HepG2 (cell line): Measurements from ENCODE around the gene IL17F. TPM values are rescaled to one million over a fixed set of nuclear protein-coding genes. Genes with fewer than 3 reads are reported as not detected.

Experiments used
- ISL2 ChIP-seq: sonication (generic); formaldehyde crosslinking; IDR thresholded peaks from 2 replicates; pipeline ENCODE4 v1.5.0; 2020; ENCODE audit warnings: missing genetic modification reagents
- KDM4B ChIP-seq: sonication (generic); formaldehyde crosslinking; IDR thresholded peaks from 2 replicates; pipeline ENCODE4 v1.4.0; 2020; ENCODE audit warnings: missing genetic modification reagents
- MYNN ChIP-seq: sonication (generic); formaldehyde crosslinking; IDR thresholded peaks from 2 replicates; pipeline ENCODE4 v1.4.0; 2020; ENCODE audit warnings: mild to moderate bottlenecking, low read depth, missing genetic modification reagents
- PHF8 ChIP-seq: sonication (generic); formaldehyde crosslinking; IDR thresholded peaks from 2 replicates; pipeline ENCODE4 v1.5.0; 2020; ENCODE audit warnings: missing genetic modification reagents
- REL ChIP-seq: sonication (generic); formaldehyde crosslinking; conservative IDR thresholded peaks from 2 replicates; pipeline ENCODE4 v1.8.0; 2022; ENCODE audit warnings: mild to moderate bottlenecking, missing genetic modification reagents, moderate library complexity
- SMAD3 ChIP-seq: sonication (generic); formaldehyde crosslinking; IDR thresholded peaks from 2 replicates; pipeline ENCODE4 v1.4.0; 2020; ENCODE audit warnings: missing genetic modification reagents
- SP2 ChIP-seq: sonication (generic); formaldehyde crosslinking; IDR thresholded peaks from 2 replicates; pipeline ENCODE4 v1.5.1; 2020; ENCODE audit warnings: mild to moderate bottlenecking, missing genetic modification reagents
- ZNF496 ChIP-seq: sonication (generic); formaldehyde crosslinking; IDR thresholded peaks from 2 replicates; pipeline ENCODE4 v1.8.1; 2023; ENCODE audit warnings: mild to moderate bottlenecking, moderate library complexity, missing genetic modification reagents; ENCODE audit not compliant: insufficient replicate concordance
- ZNF530 ChIP-seq: sonication (generic); formaldehyde crosslinking; IDR thresholded peaks from 2 replicates; pipeline ENCODE4 v1.5.0; 2020; ENCODE audit warnings: low read depth, mild to moderate bottlenecking, missing genetic modification reagents
- ZNF607 ChIP-seq: sonication (generic); formaldehyde crosslinking; IDR thresholded peaks from 2 replicates; pipeline ENCODE4 v1.5.1; 2020; ENCODE audit warnings: missing genetic modification reagents, mild to moderate bottlenecking, borderline replicate concordance
- ZNF619 ChIP-seq: sonication (generic); formaldehyde crosslinking; IDR thresholded peaks from 2 replicates; pipeline ENCODE4 v1.4.0; 2020; ENCODE audit warnings: mild to moderate bottlenecking, missing genetic modification reagents
- polyA plus RNA-seq, 8 experiments: library from polyadenylated mRNA; depleted of rRNA in 3 of 8; stranded (reverse) in 7 of 8; unstranded in 1 of 8; fragments of >200 nt; fragmentation: Illumina TruSeq in 4 of 8; extraction: Trizol in 4 of 8; gene quantifications; 2 replicates each; pipeline versions ENCODE4 v1.2.1 to v1.2.3, GENCODE V29; 2011 to 2016; ENCODE audit warnings: low read depth in 4 of 8, missing spikeins in 1 of 8, mixed read lengths in 1 of 8; ENCODE audit not compliant: insufficient read depth in 1 of 8
- total RNA-seq, 5 experiments: library from RNA; depleted of rRNA; stranded (reverse); fragments of >200 nt; fragmentation: Illumina TruSeq; extraction: Trizol; gene quantifications; 2 replicates each; pipeline ENCODE4 v1.2.3, GENCODE V29; 2016; ENCODE audit warnings: low read depth in 1 of 5
- TF ChIP-seq, protein P1 (sequence below): IDR thresholded peaks from 2 replicates; pipeline ENCODE4 v1.6.1; 2018; ENCODE audit warnings: missing genetic modification reagents
- TF ChIP-seq, protein P2 (sequence below): sonication (generic); formaldehyde crosslinking; IDR thresholded peaks from 2 replicates; pipeline ENCODE4 v1.5.0; 2020; ENCODE audit warnings: missing genetic modification reagents, mild to moderate bottlenecking, borderline replicate concordance
- TF ChIP-seq, protein P3 (sequence below): sonication (generic); formaldehyde crosslinking; conservative IDR thresholded peaks from 2 replicates; pipeline ENCODE4 v1.4.0; 2020; ENCODE audit warnings: missing genetic modification reagents
- TF ChIP-seq, protein P4 (sequence below): sonication (generic); formaldehyde crosslinking; IDR thresholded peaks from 2 replicates; pipeline ENCODE4 v1.9.0; 2022; ENCODE audit warnings: low read depth, missing genetic modification reagents
- TF ChIP-seq, protein P5 (sequence below): IDR thresholded peaks from 2 replicates; pipeline ENCODE4 v1.6.1; 2016; ENCODE audit warnings: mild to moderate bottlenecking
- TF ChIP-seq, protein P6 (sequence below): sonication (generic); formaldehyde crosslinking; IDR thresholded peaks from 2 replicates; pipeline ENCODE4 v1.5.1; 2020; ENCODE audit warnings: mild to moderate bottlenecking, missing genetic modification reagents, moderate library complexity
- TF ChIP-seq, protein P7 (sequence below): IDR thresholded peaks from 2 replicates; pipeline ENCODE4 v1.6.1; 2016

The IL17F gene
- total and polyA plus RNA-seq, 2 of the 13 experiments (the other 11 are each of a cell fraction or from before 2014, with no cell fraction given), result not detected

DNA sequence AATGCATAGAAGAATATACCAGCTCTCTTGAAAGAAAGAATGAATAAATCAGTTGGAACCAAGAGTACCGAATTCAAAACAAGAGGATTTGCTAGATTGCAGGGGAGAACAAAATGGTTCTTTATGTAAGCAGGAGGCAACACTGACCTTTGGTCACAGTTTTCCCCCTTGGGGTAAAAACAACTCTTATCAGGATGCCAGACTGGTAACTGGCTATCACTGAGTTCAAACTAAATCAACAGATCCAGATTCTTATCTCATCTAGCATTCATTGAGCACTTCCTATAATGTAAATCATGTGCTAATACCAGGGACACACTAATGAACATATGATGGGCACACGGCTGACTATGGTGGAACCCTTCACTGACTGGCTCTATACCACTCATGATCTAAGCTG, 4.8 kb upstream of the IL17F start (continued):
- TF ChIP-seq, protein P1, sequence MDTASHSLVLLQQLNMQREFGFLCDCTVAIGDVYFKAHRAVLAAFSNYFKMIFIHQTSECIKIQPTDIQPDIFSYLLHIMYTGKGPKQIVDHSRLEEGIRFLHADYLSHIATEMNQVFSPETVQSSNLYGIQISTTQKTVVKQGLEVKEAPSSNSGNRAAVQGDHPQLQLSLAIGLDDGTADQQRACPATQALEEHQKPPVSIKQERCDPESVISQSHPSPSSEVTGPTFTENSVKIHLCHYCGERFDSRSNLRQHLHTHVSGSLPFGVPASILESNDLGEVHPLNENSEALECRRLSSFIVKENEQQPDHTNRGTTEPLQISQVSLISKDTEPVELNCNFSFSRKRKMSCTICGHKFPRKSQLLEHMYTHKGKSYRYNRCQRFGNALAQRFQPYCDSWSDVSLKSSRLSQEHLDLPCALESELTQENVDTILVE, result no peak
- TF ChIP-seq KDM4B (CRISPR knock-in tag), result no peak
- TF ChIP-seq, protein P2, sequence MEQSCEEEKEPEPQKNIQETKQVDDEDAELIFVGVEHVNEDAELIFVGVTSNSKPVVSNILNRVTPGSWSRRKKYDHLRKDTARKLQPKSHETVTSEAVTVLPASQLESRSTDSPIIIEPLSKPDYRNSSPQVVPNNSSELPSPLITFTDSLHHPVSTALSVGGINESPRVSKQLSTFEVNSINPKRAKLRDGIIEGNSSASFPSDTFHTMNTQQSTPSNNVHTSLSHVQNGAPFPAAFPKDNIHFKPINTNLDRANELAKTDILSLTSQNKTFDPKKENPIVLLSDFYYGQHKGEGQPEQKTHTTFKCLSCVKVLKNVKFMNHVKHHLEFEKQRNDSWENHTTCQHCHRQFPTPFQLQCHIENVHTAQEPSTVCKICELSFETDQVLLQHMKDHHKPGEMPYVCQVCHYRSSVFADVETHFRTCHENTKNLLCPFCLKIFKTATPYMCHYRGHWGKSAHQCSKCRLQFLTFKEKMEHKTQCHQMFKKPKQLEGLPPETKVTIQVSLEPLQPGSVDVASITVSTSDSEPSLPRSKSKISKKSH, result no peak
- no peak for TF ChIP-seq REL (CRISPR knock-in tag)
- TF ChIP-seq, protein P3, sequence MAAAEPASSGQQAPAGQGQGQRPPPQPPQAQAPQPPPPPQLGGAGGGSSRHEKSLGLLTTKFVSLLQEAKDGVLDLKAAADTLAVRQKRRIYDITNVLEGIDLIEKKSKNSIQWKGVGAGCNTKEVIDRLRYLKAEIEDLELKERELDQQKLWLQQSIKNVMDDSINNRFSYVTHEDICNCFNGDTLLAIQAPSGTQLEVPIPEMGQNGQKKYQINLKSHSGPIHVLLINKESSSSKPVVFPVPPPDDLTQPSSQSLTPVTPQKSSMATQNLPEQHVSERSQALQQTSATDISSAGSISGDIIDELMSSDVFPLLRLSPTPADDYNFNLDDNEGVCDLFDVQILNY (CRISPR knock-in tag), result no peak
- no peak for TF ChIP-seq ZNF496
- no peak for TF ChIP-seq SMAD3
- no peak for TF ChIP-seq SP2 (CRISPR knock-in tag)
- TF ChIP-seq, protein P4, sequence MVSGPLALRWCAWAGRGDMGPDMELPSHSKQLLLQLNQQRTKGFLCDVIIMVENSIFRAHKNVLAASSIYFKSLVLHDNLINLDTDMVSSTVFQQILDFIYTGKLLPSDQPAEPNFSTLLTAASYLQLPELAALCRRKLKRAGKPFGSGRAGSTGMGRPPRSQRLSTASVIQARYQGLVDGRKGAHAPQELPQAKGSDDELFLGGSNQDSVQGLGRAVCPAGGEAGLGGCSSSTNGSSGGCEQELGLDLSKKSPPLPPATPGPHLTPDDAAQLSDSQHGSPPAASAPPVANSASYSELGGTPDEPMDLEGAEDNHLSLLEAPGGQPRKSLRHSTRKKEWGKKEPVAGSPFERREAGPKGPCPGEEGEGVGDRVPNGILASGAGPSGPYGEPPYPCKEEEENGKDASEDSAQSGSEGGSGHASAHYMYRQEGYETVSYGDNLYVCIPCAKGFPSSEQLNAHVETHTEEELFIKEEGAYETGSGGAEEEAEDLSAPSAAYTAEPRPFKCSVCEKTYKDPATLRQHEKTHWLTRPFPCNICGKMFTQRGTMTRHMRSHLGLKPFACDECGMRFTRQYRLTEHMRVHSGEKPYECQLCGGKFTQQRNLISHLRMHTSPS (CRISPR knock-in tag), result no peak
- no peak for TF ChIP-seq ZNF530 (CRISPR knock-in tag)
- TF ChIP-seq, protein P5, sequence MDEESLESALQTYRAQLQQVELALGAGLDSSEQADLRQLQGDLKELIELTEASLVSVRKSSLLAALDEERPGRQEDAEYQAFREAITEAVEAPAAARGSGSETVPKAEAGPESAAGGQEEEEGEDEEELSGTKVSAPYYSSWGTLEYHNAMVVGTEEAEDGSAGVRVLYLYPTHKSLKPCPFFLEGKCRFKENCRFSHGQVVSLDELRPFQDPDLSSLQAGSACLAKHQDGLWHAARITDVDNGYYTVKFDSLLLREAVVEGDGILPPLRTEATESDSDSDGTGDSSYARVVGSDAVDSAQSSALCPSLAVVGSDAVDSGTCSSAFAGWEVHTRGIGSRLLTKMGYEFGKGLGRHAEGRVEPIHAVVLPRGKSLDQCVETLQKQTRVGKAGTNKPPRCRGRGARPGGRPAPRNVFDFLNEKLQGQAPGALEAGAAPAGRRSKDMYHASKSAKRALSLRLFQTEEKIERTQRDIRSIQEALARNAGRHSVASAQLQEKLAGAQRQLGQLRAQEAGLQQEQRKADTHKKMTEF (CRISPR knock-in tag), result peak; percentile 44
- TF ChIP-seq PHF8 (CRISPR knock-in tag), result no peak
- TF ChIP-seq ZNF619 (CRISPR knock-in tag), result no peak
- TF ChIP-seq, protein P6, sequence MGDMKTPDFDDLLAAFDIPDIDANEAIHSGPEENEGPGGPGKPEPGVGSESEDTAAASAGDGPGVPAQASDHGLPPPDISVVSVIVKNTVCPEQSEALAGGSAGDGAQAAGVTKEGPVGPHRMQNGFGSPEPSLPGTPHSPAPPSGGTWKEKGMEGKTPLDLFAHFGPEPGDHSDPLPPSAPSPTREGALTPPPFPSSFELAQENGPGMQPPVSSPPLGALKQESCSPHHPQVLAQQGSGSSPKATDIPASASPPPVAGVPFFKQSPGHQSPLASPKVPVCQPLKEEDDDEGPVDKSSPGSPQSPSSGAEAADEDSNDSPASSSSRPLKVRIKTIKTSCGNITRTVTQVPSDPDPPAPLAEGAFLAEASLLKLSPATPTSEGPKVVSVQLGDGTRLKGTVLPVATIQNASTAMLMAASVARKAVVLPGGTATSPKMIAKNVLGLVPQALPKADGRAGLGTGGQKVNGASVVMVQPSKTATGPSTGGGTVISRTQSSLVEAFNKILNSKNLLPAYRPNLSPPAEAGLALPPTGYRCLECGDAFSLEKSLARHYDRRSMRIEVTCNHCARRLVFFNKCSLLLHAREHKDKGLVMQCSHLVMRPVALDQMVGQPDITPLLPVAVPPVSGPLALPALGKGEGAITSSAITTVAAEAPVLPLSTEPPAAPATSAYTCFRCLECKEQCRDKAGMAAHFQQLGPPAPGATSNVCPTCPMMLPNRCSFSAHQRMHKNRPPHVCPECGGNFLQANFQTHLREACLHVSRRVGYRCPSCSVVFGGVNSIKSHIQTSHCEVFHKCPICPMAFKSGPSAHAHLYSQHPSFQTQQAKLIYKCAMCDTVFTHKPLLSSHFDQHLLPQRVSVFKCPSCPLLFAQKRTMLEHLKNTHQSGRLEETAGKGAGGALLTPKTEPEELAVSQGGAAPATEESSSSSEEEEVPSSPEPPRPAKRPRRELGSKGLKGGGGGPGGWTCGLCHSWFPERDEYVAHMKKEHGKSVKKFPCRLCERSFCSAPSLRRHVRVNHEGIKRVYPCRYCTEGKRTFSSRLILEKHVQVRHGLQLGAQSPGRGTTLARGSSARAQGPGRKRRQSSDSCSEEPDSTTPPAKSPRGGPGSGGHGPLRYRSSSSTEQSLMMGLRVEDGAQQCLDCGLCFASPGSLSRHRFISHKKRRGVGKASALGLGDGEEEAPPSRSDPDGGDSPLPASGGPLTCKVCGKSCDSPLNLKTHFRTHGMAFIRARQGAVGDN (CRISPR knock-in tag), result no peak
- TF ChIP-seq, protein P7, sequence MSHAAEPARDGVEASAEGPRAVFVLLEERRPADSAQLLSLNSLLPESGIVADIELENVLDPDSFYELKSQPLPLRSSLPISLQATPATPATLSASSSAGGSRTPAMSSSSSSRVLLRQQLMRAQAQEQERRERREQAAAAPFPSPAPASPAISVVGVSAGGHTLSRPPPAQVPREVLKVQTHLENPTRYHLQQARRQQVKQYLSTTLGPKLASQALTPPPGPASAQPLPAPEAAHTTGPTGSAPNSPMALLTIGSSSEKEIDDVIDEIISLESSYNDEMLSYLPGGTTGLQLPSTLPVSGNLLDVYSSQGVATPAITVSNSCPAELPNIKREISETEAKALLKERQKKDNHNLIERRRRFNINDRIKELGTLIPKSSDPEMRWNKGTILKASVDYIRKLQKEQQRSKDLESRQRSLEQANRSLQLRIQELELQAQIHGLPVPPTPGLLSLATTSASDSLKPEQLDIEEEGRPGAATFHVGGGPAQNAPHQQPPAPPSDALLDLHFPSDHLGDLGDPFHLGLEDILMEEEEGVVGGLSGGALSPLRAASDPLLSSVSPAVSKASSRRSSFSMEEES (CRISPR knock-in tag), result peak; percentile 53
- peak; percentile 59; the same call in 1 of the 2 replicates for TF ChIP-seq ISL2 (CRISPR knock-in tag)
- TF ChIP-seq MYNN, result no peak
- TF ChIP-seq ZNF607 (CRISPR knock-in tag), result no peak
